ENCODE measurements around the gene HDAC10. TPM values are rescaled to one million over a fixed set of nuclear protein-coding genes. Genes with fewer than 3 reads are reported as not detected.

Gene HDAC10
- total RNA-seq, 1 donor from 2014 or later = 12.7 TPM

GRCh38 chr22:50225200-50225969 lies 25.7 kb downstream of the HDAC10 start:
- intact Hi-C loops (cut with micrococcal nuclease) = no loop called here
- DNase-seq (no peak), ATAC-seq (no peak)

GRCh38 chr22:50224071-50224470 lies 27.0 kb downstream of the HDAC10 start:
- intact Hi-C loops (cut with micrococcal nuclease) = no loop called here
- no peak for ATAC-seq
- no peak for DNase-seq

GRCh38 chr22:50222508-50222907 lies 28.6 kb downstream of the HDAC10 start:
- ATAC-seq (no peak), DNase-seq (no peak)
- intact Hi-C loops (cut with micrococcal nuclease) = no loop called here

GRCh38 chr22:50221410-50222300 lies 29.4 kb downstream of the HDAC10 start:
- DNase-seq (peak; percentile 15), ATAC-seq (no peak)
- intact Hi-C loops (cut with micrococcal nuclease) = no loop called here

- DNase-seq = peak; percentile 30
- intact Hi-C loops (cut with micrococcal nuclease) = no loop called here
- ATAC-seq = no peak
Measured at GRCh38 chr22:50220603-50221409, 30.3 kb downstream of the HDAC10 start.

- intact Hi-C loops (cut with micrococcal nuclease) = loop anchor here (10.0 kb wide), 1 partner anchor 75 kb away; no protein-coding TSS in a partner anchor
- no peak for ATAC-seq
- DNase-seq = peak; percentile 29
Measured at GRCh38 chr22:50219800-50220602, 31.1 kb downstream of the HDAC10 start.

GRCh38 chr22:50218996-50219727 lies 31.9 kb downstream of the HDAC10 start:
- intact Hi-C loops (cut with micrococcal nuclease) = loop anchor here (10.0 kb wide), 1 partner anchor 74 kb away; no protein-coding TSS in a partner anchor
- ATAC-seq (peak; percentile 86), DNase-seq (peak; percentile 94)

GRCh38 chr22:50218153-50218995 lies 32.7 kb downstream of the HDAC10 start:
- DNase-seq = peak; percentile 68
- intact Hi-C loops (cut with micrococcal nuclease) = loop anchor here (10.0 kb wide), 1 partner anchor 74 kb away; no protein-coding TSS in a partner anchor
- ATAC-seq = peak; percentile 30

GRCh38 chr22:50217543-50218152 lies 33.4 kb downstream of the HDAC10 start:
- DNase-seq (peak; percentile 21), ATAC-seq (no peak)
- intact Hi-C loops (cut with micrococcal nuclease) = loop anchor here (10.0 kb wide), 1 partner anchor 73 kb away; no protein-coding TSS in a partner anchor

- peak; percentile 15 for DNase-seq
- intact Hi-C loops (cut with micrococcal nuclease) = loop anchor here (10.0 kb wide), 1 partner anchor 72 kb away; no protein-coding TSS in a partner anchor
- no peak for ATAC-seq
Measured at GRCh38 chr22:50216684-50217520, 34.2 kb downstream of the HDAC10 start.

- no peak for DNase-seq
Measured at GRCh38 chr22:50216055-50216683, 34.9 kb downstream of the HDAC10 start.

GRCh38 chr22:50215297-50216054 lies 35.6 kb downstream of the HDAC10 start:
- no peak for ATAC-seq
- intact Hi-C loops (cut with micrococcal nuclease) = loop anchor here (10.0 kb wide), 1 partner anchor 71 kb away; no protein-coding TSS in a partner anchor
- DNase-seq = no peak

More at GRCh38 chr22:50216055-50216683, 34.9 kb downstream of the HDAC10 start:
- intact Hi-C loops (cut with micrococcal nuclease) = loop anchor here (10.0 kb wide), 1 partner anchor 71 kb away; no protein-coding TSS in a partner anchor
- no peak for ATAC-seq

GRCh38 chr22:50213263-50213662 lies 37.8 kb downstream of the HDAC10 start:
- DNase-seq = no peak
- intact Hi-C loops (cut with micrococcal nuclease) = loop anchor here (10.0 kb wide), 1 partner anchor 68 kb away; no protein-coding TSS in a partner anchor
- no peak for ATAC-seq

- ATAC-seq (no peak), DNase-seq (no peak)
- intact Hi-C loops (cut with micrococcal nuclease) = loop anchor here (10.0 kb wide), 1 partner anchor 66 kb away; no protein-coding TSS in a partner anchor
Measured at GRCh38 chr22:50211147-50211546, 39.9 kb downstream of the HDAC10 start.

Measured in left ventricle myocardium superior (tissue), 1 donor.